ENCODE measurements around the gene GAGE12C. TPM values are rescaled to one million over a fixed set of nuclear protein-coding genes. Genes with fewer than 3 reads are reported as not detected.
"Not testable (repeated sequence)": the region's sequence is repeated elsewhere in the genome, so short reads cannot be mapped to it uniquely, and the experiment has no call there.

Gene GAGE12C, protein sequence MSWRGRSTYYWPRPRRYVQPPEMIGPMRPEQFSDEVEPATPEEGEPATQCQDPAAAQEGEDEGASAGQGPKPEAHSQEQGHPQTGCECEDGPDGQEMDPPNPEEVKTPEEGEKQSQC
- total RNA-seq: not detected

DNA sequence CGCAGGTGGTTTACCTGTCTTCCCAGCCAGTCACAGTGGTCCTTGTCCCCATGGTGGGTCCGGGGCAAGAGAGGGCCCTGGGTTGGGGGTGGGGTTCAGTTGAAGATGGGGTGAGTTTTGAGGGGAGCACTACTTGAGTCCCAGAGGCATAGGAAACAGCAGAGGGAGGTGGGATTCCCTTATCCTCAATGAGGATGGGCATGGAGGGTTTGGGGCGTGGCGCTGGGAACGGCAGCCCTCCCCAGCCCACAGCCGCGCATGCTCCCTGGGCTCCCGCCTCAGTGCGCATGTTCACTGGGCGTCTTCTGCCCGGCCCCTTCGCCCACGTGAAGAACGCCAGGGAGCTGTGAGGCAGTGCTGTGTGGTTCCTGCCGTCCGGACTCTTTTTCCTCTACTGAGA lies at the start of gene GAGE12C:
GAGE12C (plus strand) TSS at position 301 of the 400 bp plus-strand sequence. CDS start 1,155 bp downstream, outside the sequence.
- not testable (repeated sequence) for H3K27me3 ChIP-seq; H3K27ac ChIP-seq; H3K4me3 ChIP-seq; H3K9me3 ChIP-seq; H3K36me3 ChIP-seq; H3K4me1 ChIP-seq; DNase-seq (ENCODE audit: low spot score in 2 of 2)
- WGBS, 2 donors: no CpG with 5 or more reads among the region's 16 CpGs

DNA sequence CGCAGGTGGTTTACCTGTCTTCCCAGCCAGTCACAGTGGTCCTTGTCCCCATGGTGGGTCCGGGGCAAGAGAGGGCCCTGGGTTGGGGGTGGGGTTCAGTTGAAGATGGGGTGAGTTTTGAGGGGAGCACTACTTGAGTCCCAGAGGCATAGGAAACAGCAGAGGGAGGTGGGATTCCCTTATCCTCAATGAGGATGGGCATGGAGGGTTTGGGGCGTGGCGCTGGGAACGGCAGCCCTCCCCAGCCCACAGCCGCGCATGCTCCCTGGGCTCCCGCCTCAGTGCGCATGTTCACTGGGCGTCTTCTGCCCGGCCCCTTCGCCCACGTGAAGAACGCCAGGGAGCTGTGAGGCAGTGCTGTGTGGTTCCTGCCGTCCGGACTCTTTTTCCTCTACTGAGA lies 9.5 kb downstream of the GAGE12C start, which contains the start of gene GAGE12D:
GAGE12D (plus strand) TSS at position 301 of the 400 bp plus-strand sequence. CDS start 1,155 bp downstream, outside the sequence.
- not testable (repeated sequence) for H3K9me3 ChIP-seq; H3K4me3 ChIP-seq; H3K36me3 ChIP-seq; H3K27me3 ChIP-seq; H3K27ac ChIP-seq; H3K4me1 ChIP-seq; DNase-seq (ENCODE audit: low spot score in 2 of 2)
- WGBS, 2 donors: no CpG with 5 or more reads among the region's 16 CpGs

DNA sequence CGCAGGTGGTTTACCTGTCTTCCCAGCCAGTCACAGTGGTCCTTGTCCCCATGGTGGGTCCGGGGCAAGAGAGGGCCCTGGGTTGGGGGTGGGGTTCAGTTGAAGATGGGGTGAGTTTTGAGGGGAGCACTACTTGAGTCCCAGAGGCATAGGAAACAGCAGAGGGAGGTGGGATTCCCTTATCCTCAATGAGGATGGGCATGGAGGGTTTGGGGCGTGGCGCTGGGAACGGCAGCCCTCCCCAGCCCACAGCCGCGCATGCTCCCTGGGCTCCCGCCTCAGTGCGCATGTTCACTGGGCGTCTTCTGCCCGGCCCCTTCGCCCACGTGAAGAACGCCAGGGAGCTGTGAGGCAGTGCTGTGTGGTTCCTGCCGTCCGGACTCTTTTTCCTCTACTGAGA lies 19.0 kb downstream of the GAGE12C start, which contains the start of gene GAGE12E:
GAGE12E (plus strand) TSS at position 301 of the 400 bp plus-strand sequence. CDS start 1,155 bp downstream, outside the sequence.
- H3K27me3 ChIP-seq; H3K4me3 ChIP-seq; H3K36me3 ChIP-seq; H3K4me1 ChIP-seq; H3K27ac ChIP-seq; DNase-seq (ENCODE audit: low spot score in 2 of 2); H3K9me3 ChIP-seq: not testable (repeated sequence)
- WGBS, 2 donors: no CpG with 5 or more reads among the region's 16 CpGs

DNA sequence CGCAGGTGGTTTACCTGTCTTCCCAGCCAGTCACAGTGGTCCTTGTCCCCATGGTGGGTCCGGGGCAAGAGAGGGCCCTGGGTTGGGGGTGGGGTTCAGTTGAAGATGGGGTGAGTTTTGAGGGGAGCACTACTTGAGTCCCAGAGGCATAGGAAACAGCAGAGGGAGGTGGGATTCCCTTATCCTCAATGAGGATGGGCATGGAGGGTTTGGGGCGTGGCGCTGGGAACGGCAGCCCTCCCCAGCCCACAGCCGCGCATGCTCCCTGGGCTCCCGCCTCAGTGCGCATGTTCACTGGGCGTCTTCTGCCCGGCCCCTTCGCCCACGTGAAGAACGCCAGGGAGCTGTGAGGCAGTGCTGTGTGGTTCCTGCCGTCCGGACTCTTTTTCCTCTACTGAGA lies 28.6 kb downstream of the GAGE12C start, which contains the start of gene GAGE12F:
GAGE12F (plus strand) TSS at position 301 of the 400 bp plus-strand sequence. CDS start 1,155 bp downstream, outside the sequence.
- H3K27ac ChIP-seq; H3K4me3 ChIP-seq; H3K9me3 ChIP-seq; H3K36me3 ChIP-seq; H3K4me1 ChIP-seq; DNase-seq (ENCODE audit: low spot score in 2 of 2); H3K27me3 ChIP-seq: not testable (repeated sequence)
- no CpG with 5 or more reads among the region's 16 CpGs for WGBS, 2 donors

DNA sequence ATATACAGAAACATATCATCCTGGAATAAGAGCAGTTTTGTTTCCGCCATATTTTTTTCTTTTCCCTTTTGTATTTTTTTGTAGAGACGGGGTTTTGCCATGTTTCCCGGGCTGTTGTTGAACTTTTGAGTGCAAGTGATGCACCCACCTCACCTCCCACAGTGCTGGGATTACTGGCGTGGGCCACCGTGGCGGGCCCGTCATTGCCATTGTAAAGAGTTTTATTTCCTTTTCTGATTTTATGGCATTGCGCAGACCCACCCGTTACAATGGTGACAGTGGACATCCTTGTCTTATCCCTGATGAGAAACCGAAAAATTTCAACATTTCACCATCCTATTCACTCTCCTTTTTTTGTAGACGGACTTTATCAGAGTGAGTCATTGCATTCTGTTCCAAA lies 36.8 kb downstream of the GAGE12C start:
- not testable (repeated sequence) for H3K36me3 ChIP-seq; H3K9me3 ChIP-seq; H3K27ac ChIP-seq; H3K4me3 ChIP-seq; H3K27me3 ChIP-seq; DNase-seq (ENCODE audit: low spot score in 2 of 2); H3K4me1 ChIP-seq
- no CpG with 5 or more reads among the region's 11 CpGs for WGBS, 2 donors

DNA sequence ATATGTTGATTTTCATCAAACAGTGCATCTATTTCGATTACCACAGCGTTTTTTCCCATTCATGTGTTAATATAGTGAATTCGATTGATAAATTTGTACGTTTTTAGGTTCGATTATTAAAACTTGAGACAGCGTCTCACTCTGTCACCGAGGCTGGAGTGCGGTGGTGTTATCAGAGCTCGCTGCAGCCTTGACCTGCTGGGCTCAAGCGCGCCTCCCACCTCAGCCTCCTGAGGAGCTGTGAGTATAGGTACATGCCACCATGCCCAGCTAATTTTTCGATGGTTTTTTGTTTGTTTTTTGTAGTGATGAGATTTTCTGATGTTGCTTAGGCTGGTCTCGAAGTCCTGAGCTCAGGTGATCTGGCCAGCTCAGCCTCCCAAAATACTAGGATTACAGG lies 37.2 kb downstream of the GAGE12C start:
- H3K4me3 ChIP-seq; H3K4me1 ChIP-seq; H3K9me3 ChIP-seq; H3K27me3 ChIP-seq; H3K36me3 ChIP-seq; H3K27ac ChIP-seq; DNase-seq (ENCODE audit: low spot score in 2 of 2): not testable (repeated sequence)
- 98% methylated on average over 8 of the region's 13 CpGs; no CpG with 5 or more reads in 1 of the 2 donors for WGBS, 2 donors

DNA sequence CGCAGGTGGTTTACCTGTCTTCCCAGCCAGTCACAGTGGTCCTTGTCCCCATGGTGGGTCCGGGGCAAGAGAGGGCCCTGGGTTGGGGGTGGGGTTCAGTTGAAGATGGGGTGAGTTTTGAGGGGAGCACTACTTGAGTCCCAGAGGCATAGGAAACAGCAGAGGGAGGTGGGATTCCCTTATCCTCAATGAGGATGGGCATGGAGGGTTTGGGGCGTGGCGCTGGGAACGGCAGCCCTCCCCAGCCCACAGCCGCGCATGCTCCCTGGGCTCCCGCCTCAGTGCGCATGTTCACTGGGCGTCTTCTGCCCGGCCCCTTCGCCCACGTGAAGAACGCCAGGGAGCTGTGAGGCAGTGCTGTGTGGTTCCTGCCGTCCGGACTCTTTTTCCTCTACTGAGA lies 38.1 kb downstream of the GAGE12C start, which contains the start of gene GAGE12G:
GAGE12G (plus strand) TSS at position 301 of the 400 bp plus-strand sequence. CDS start 1,155 bp downstream, outside the sequence.
- H3K4me1 ChIP-seq; H3K4me3 ChIP-seq; H3K27ac ChIP-seq; H3K36me3 ChIP-seq; H3K9me3 ChIP-seq; DNase-seq (ENCODE audit: low spot score in 2 of 2); H3K27me3 ChIP-seq: not testable (repeated sequence)
- WGBS, 2 donors: no CpG with 5 or more reads among the region's 16 CpGs

DNA sequence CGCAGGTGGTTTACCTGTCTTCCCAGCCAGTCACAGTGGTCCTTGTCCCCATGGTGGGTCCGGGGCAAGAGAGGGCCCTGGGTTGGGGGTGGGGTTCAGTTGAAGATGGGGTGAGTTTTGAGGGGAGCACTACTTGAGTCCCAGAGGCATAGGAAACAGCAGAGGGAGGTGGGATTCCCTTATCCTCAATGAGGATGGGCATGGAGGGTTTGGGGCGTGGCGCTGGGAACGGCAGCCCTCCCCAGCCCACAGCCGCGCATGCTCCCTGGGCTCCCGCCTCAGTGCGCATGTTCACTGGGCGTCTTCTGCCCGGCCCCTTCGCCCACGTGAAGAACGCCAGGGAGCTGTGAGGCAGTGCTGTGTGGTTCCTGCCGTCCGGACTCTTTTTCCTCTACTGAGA lies 47.7 kb downstream of the GAGE12C start, which contains the start of gene GAGE12H:
GAGE12H (plus strand) TSS at position 301 of the 400 bp plus-strand sequence. CDS start 1,155 bp downstream, outside the sequence.
- not testable (repeated sequence) for H3K4me1 ChIP-seq; H3K36me3 ChIP-seq; H3K9me3 ChIP-seq; H3K27me3 ChIP-seq; DNase-seq (ENCODE audit: low spot score in 2 of 2); H3K4me3 ChIP-seq; H3K27ac ChIP-seq
- no CpG with 5 or more reads among the region's 16 CpGs for WGBS, 2 donors

Small RNA genes lying within 50 kb of the gene (small RNA-seq; reads per million reads assigned to genes)
- not detected for gene GAGE12B

Other genes with a start within 250 kb of the GAGE12C start
- gene GAGE10, start 228.5 kb upstream of the GAGE12C start, total RNA-seq: not detected
- gene GAGE12J, start 210.1 kb upstream of the GAGE12C start, total RNA-seq: not detected
- gene GAGE13, start 200.6 kb upstream of the GAGE12C start, total RNA-seq: not detected
- not detected for gene GAGE12D, start 9.6 kb downstream of the GAGE12C start, total RNA-seq
- not detected for gene GAGE12E, start 19.1 kb downstream of the GAGE12C start, total RNA-seq
- gene GAGE12F, start 28.7 kb downstream of the GAGE12C start, total RNA-seq: not detected
- not detected for gene GAGE12G, start 38.2 kb downstream of the GAGE12C start, total RNA-seq
- gene GAGE12H, start 47.8 kb downstream of the GAGE12C start, total RNA-seq: not detected
- gene GAGE2A, start 57.3 kb downstream of the GAGE12C start, total RNA-seq: not detected
- gene GAGE1, start 66.8 kb downstream of the GAGE12C start, total RNA-seq: not detected
- not detected for gene PAGE1, start 163.8 kb downstream of the GAGE12C start, total RNA-seq